Stomach (tissue), 4 donors: Measurements from ENCODE around the gene TMPRSS11D.

Experiments
- POLR2A ChIP-seq, 4 donors: fragments of 450-650 bp; IDR thresholded peaks; one replicate each; pipeline ENCODE4 v1.6.1; 2016; ENCODE audit warnings: antibody characterized with exemption in 4 of 4, control low read depth in 2 of 4, mild to moderate bottlenecking in 1 of 4, moderate library complexity in 1 of 4
- TF ChIP-seq, protein P1 (sequence below), 7 experiments: fragments of 450-650 bp in 4 of 7; fragments of 200-600 bp in 3 of 7; sonication (generic) in 3 of 7; IDR thresholded peaks; one replicate each; pipeline ENCODE4 v1.5.1; 2016 to 2019; ENCODE audit warnings: antibody characterized with exemption in 7 of 7, control low read depth in 2 of 7, mild to moderate bottlenecking in 1 of 7

DNA sequence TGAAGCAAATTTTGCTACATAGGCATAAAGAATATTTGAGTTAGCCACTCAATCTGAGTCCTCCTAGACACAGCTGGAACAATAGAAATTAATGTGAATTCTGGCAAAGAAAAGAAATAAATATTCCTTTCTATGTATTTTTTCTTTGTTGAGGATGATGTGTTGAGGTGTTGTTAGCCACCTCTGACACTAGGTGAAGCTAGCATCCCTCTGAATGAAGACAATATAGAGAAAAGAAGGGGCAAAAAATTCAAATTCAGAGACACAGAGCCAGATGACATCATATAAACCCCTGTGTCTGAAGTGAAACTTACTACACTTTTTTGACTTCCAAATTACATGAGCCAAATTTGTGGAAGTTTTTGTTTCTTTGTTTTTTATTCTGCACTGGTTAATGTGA, 34.6 kb upstream of the TMPRSS11D start:
- TF ChIP-seq, protein P1, sequence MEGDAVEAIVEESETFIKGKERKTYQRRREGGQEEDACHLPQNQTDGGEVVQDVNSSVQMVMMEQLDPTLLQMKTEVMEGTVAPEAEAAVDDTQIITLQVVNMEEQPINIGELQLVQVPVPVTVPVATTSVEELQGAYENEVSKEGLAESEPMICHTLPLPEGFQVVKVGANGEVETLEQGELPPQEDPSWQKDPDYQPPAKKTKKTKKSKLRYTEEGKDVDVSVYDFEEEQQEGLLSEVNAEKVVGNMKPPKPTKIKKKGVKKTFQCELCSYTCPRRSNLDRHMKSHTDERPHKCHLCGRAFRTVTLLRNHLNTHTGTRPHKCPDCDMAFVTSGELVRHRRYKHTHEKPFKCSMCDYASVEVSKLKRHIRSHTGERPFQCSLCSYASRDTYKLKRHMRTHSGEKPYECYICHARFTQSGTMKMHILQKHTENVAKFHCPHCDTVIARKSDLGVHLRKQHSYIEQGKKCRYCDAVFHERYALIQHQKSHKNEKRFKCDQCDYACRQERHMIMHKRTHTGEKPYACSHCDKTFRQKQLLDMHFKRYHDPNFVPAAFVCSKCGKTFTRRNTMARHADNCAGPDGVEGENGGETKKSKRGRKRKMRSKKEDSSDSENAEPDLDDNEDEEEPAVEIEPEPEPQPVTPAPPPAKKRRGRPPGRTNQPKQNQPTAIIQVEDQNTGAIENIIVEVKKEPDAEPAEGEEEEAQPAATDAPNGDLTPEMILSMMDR (IDR thresholded peaks at IDR 0.05), result no peak
- no peak for TF ChIP-seq POLR2A (IDR thresholded peaks at IDR 0.05)
